Mucosa of rectum (tissue), 2 donors: ENCODE measurements around the gene PRSS21.

Experiments
- H3K27ac ChIP-seq, 2 donors: one replicate each; pipeline ENCODE4 v1.7.0; 2013; ENCODE audit warnings: inconsistent platforms in 2 of 2, low read depth in 2 of 2, low read length in 2 of 2
- H3K27me3 ChIP-seq, 2 donors: one replicate each; pipeline ENCODE4 v1.7.0; 2013; ENCODE audit warnings: low read length in 2 of 2; ENCODE audit not compliant: control insufficient read depth in 2 of 2, insufficient read depth in 2 of 2
- H3K36me3 ChIP-seq, 2 donors: one replicate each; pipeline ENCODE4 v1.7.0; 2013; ENCODE audit warnings: low read length in 2 of 2; ENCODE audit not compliant: control insufficient read depth in 2 of 2, insufficient read depth in 2 of 2
- H3K4me1 ChIP-seq, 2 donors: one replicate each; pipeline ENCODE4 v1.7.0; 2013; ENCODE audit warnings: low read length in 2 of 2, mild to moderate bottlenecking in 1 of 2; ENCODE audit not compliant: control insufficient read depth in 2 of 2, insufficient read depth in 2 of 2
- H3K4me3 ChIP-seq, 2 donors: one replicate each; pipeline ENCODE4 v1.7.0; 2013; ENCODE audit warnings: low read length in 2 of 2
- H3K9ac ChIP-seq, 2 donors: one replicate each; pipeline ENCODE4 v1.7.0; 2013; ENCODE audit warnings: low read length in 2 of 2, low read depth in 1 of 2, mild to moderate bottlenecking in 1 of 2
- H3K9me3 ChIP-seq, 2 donors: one replicate each; pipeline ENCODE4 v1.7.0; 2013; ENCODE audit warnings: low read length in 2 of 2; ENCODE audit not compliant: control insufficient read depth in 2 of 2
- donor health status: healthy.
- donor health status: Normal muscosa, but diverticular disease.

The PRSS21 gene

DNA sequence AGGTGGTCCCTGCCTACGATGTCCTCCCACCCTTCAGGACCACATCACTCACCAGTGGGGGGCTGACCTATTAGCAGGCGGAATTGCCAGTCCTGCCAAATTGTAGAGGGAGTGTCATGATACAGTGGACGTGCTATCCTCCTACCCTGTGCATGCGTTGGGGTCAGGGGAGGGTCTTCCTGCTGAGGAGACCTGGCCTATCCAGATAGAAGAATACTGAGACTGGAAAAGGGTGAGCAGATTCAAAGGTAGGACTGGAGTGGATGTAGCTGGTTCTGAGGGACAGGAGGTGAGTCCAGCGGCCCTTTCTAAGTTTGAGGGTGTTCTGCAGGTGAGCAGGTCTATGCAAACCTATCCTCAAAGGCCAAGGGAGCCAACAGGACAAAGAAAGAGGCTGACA is 10.8 kb upstream of the PRSS21 start:
- Histone ChIP-seq H3K27me3 (peaks cover 2 to 5% of the 10 kb centered on the region in 2 donors), H3K36me3 (no peaks in the 10 kb centered on the region), H3K9me3 (peaks cover 0 to 6% of the 10 kb centered on the region in 2 donors), H3K9ac (no peak overlapping the region), H3K4me1 (no peaks in the 10 kb centered on the region), H3K4me3 (no peak overlapping the region), H3K27ac (no peak overlapping the region)

DNA sequence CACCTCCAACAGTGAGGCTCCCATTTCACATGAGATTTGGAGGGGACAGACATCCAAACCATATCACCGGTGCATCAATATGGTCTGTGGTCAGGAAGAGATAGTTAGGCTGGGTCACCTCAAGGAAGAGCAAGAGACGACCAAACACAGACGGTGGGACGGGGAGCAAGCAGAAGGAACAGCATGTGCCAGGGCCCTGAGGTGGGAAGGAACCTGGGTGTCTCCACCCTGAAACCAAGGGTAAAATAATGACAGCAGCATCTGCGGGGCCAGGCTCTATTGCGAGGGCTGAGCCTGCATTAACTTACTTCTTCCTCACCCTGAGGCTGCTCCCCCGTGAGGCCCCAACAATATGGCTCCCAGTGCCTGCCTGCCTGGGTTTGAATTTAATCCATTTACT is 8.9 kb upstream of the PRSS21 start:
- no peak overlapping the region for H3K4me3 ChIP-seq
- H3K27me3 ChIP-seq: peaks cover 5 to 8% of the 10 kb centered on the region in 2 donors
- H3K36me3 ChIP-seq: no peaks in the 10 kb centered on the region
- H3K9ac ChIP-seq: no peak overlapping the region
- H3K4me1 ChIP-seq: no peaks in the 10 kb centered on the region
- peaks cover 0 to 6% of the 10 kb centered on the region in 2 donors for H3K9me3 ChIP-seq
- no peak overlapping the region for H3K27ac ChIP-seq

- H3K9ac ChIP-seq: no peak overlapping the region
- H3K27me3 ChIP-seq: peaks cover 5 to 8% of the 10 kb centered on the region in 2 donors
- H3K36me3 ChIP-seq: no peaks in the 10 kb centered on the region
- H3K27ac ChIP-seq: no peak overlapping the region
- peaks cover 0 to 3% of the 10 kb centered on the region in 2 donors for H3K9me3 ChIP-seq
- H3K4me1 ChIP-seq: no peaks in the 10 kb centered on the region
- H3K4me3 ChIP-seq: no peak overlapping the region
These were observed 7.8 kb upstream of the PRSS21 start for GRCh38 chr16:2809149-2809760.

- H3K36me3 ChIP-seq: no peaks in the 10 kb centered on the region
- no peaks in the 10 kb centered on the region for H3K4me1 ChIP-seq
- no peak overlapping the region for H3K9ac ChIP-seq
- H3K27me3 ChIP-seq: peaks cover 5 to 8% of the 10 kb centered on the region in 2 donors
- no peak overlapping the region for H3K27ac ChIP-seq
- H3K4me3 ChIP-seq: no peak overlapping the region
- no peaks in the 10 kb centered on the region for H3K9me3 ChIP-seq
These were observed 6.4 kb upstream of the PRSS21 start for GRCh38 chr16:2810651-2811050.

DNA sequence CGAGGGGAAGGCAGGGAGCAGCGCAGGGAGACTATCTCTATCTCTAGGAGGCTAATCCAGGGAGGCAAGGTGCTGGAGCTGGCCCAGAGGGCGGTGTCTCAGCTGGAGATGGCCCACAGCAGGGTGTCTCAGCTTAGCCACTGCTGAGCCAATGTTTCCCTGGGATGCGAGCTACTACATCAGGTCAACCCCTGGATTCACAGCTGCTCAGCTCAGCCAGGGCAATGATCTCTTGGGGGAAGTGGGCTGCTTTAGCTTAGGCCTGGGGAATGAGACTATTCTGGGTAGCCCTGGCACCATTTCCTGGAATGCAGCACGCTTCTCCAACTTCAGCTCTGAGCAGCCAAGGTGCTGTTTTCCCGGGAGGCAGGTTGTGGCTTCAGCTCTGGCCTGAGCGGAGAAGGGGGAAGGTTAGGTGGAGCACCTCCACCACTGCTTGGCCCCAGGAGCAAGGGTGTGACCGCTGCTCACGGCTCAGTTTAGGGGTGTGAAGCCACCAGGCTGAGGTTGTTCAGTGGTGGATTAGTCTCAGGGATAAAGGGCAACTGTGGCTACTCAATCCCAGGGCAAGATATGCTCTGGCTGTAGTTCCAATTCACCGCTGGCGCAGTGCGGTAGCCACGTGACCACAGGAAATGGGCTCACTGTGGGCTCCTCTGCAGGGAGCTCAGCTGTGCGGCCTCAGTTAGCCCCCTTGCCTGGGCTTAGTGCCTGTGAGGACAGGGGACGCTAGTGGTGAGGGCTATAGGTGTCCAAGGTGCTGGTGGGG is 5.2 kb upstream of the PRSS21 start:
- H3K9me3 ChIP-seq: no peaks in the 10 kb centered on the region
- no peaks in the 10 kb centered on the region for H3K4me1 ChIP-seq
- no peak overlapping the region for H3K27ac ChIP-seq
- H3K27me3 ChIP-seq: peaks cover 0 to 6% of the 10 kb centered on the region in 2 donors
- H3K4me3 ChIP-seq: no peak overlapping the region
- H3K36me3 ChIP-seq: no peaks in the 10 kb centered on the region
- H3K9ac ChIP-seq: no peak overlapping the region

- Histone ChIP-seq H3K4me3 (no peak overlapping the region), H3K36me3 (no peaks in the 10 kb centered on the region), H3K4me1 (no peaks in the 10 kb centered on the region), H3K9me3 (no peaks in the 10 kb centered on the region), H3K27ac (no peak overlapping the region), H3K27me3 (peaks cover 0 to 6% of the 10 kb centered on the region in 2 donors), H3K9ac (no peak overlapping the region)
These were observed 3.2 kb upstream of the PRSS21 start for GRCh38 chr16:2813771-2814221.

DNA sequence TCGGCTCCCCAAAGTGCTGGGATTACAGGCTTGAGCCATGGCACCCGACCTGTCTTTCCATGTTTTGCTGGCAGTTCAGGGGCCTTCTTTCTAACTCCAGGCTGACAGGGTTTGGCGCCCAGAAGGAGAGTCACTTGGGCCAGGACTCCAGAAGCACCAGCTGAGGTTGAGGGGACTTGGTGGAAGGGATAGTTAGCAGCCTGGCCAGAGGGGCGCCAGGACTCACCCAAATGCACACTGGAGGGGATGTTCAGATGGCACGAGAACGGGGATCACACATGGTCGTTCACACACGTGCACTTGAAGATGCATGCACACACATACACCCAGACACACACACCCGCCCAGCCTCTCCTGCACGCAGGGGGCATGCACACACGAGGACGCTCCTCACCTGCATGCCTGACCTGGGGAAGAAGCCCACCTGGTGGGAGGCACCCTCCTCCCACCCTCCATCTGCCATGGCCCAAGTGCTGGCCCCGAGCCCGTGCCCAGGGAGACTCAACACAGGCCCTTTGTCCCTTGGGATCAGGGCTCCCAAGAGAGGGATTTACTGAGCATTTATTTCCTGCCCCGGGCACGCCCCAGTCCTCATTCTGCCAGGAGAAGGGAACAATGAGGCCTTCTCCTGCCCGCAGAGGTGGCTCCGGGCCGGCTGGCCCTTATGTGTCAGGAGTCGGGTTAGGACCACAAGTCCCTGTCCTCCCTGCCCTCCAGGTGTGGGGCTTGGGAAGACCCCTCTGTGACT is 2.3 kb upstream of the PRSS21 start:
- Histone ChIP-seq H3K27ac (no peak overlapping the region), H3K4me3 (no peak overlapping the region), H3K4me1 (no peaks in the 10 kb centered on the region), H3K36me3 (no peaks in the 10 kb centered on the region), H3K9ac (no peak overlapping the region), H3K9me3 (no peaks in the 10 kb centered on the region), H3K27me3 (peaks cover 0 to 6% of the 10 kb centered on the region in 2 donors)

DNA sequence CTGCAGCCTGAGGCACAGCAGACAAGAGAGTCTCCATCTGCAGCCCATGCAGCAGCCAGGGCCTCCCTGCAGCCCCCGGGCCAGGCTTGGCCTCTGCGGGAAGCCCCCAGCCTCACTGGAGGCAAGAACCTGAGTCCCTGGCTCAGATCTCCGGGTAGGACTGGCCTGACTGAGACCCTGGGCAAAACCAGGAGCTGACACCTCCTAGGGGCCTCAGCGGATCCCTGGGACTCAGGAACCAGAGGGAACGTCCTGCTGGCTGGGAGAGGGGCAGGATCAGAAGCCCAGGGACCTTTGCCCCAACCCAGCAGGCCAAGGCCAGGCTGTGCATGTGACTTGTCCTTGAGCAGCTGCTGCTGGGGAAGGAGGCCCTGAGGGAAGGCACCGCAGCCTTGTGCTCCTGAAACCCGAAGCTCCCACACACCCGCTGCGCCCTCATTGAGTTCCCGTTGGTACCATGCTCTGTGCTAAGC is 1.7 kb upstream of the PRSS21 start:
- Histone ChIP-seq H3K27ac (no peak overlapping the region), H3K9me3 (no peaks in the 10 kb centered on the region), H3K36me3 (no peaks in the 10 kb centered on the region), H3K9ac (no peak overlapping the region), H3K4me1 (no peaks in the 10 kb centered on the region), H3K4me3 (no peak overlapping the region), H3K27me3 (peaks cover 0 to 6% of the 10 kb centered on the region in 2 donors)

- Histone ChIP-seq H3K4me1 (no peaks in the 10 kb centered on the region), H3K9ac (no peak overlapping the region), H3K36me3 (no peaks in the 10 kb centered on the region), H3K27ac (no peak overlapping the region), H3K27me3 (no peaks in the 10 kb centered on the region), H3K4me3 (no peak overlapping the region), H3K9me3 (no peaks in the 10 kb centered on the region)
These were observed 569 bp downstream of the PRSS21 start for GRCh38 chr16:2817340-2818271.
